GM21717 (cell line): ENCODE data around the gene ZSWIM6.

ENCODE experiments used
- ATAC-seq: cut with Tn5 transposase; IDR thresholded peaks from one replicate; pipeline ENCODE4 v1.9.1; 2021; ENCODE audit warnings: mild to moderate bottlenecking, moderate library complexity; ENCODE audit not compliant: unreplicated experiment

Gene ZSWIM6

GRCh38 chr5:61306531-61307131, 25.4 kb upstream of the ZSWIM6 start:
- ATAC-seq, result peak; percentile 74

- no peak for ATAC-seq
These were observed 24.9 kb upstream of the ZSWIM6 start for GRCh38 chr5:61307191-61307590.

DNA sequence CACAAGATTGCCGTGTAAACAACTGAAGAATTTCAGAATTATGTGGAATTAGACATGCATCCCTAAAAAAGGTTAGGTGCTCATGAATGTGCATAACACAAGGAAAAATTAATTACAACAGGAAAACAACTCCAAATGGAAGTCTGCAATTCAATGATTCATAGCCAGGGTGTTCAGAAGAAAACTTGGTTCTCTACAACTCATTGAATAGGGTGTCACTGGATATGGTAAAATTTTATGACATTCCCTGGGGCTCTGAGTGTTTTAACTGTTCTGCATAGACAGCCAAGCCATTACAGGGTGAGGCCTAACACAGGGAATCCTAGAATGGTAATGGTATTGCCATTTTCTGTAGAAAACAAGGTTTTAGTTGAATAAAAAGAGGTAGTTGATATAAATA, 24.4 kb upstream of the ZSWIM6 start:
- no peak for ATAC-seq

DNA sequence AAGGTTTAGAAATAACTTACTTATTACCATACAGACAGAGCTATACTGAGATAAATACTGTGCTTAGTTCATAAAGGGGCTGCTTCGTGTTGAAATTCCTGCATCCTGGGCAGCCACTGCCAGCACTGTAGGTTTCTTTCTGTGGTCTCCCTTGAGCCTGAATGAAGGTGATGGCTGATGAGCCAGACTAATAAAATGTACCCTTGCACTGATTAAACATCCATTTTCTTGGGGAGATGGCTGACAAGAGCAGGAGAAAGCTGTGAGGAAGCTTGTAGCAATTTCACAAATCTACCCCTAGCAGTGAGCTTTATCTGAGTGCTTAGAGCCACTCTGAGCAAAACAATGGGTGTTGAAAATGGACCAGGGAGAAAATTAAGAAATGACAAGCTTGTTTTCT, 23.3 kb upstream of the ZSWIM6 start:
- ATAC-seq, result no peak

GRCh38 chr5:61309115-61309514, 22.9 kb upstream of the ZSWIM6 start:
- no peak for ATAC-seq

DNA sequence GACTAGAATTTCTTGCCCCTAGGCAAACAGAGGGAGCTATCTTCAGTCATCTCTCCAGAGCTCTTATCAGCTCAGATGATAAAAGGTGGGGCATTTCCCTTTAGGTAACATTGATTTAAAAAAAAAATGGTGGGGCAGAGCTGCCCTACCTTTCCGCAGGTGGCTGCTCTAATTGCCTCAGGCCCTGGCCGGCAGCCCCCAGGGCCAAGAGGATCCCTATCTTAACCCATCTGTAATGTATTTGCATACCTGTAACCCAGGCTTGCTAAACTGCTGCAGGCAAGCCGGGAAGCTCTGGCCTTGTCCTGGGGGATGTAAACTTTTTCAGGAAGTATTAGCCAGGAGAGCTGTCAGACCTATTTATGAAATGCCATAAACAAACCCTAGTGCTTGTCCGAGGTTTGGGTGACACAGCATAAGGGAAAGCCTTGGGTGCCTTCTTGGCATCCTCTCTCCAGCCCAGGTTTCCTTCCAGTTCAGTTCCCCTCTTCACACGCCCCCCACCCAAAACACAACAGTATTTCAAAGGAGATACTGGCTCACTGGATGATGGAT, 20.9 kb upstream of the ZSWIM6 start:
- no peak for ATAC-seq

- ATAC-seq, result no peak
These were observed 19.9 kb upstream of the ZSWIM6 start for GRCh38 chr5:61311836-61312808.

DNA sequence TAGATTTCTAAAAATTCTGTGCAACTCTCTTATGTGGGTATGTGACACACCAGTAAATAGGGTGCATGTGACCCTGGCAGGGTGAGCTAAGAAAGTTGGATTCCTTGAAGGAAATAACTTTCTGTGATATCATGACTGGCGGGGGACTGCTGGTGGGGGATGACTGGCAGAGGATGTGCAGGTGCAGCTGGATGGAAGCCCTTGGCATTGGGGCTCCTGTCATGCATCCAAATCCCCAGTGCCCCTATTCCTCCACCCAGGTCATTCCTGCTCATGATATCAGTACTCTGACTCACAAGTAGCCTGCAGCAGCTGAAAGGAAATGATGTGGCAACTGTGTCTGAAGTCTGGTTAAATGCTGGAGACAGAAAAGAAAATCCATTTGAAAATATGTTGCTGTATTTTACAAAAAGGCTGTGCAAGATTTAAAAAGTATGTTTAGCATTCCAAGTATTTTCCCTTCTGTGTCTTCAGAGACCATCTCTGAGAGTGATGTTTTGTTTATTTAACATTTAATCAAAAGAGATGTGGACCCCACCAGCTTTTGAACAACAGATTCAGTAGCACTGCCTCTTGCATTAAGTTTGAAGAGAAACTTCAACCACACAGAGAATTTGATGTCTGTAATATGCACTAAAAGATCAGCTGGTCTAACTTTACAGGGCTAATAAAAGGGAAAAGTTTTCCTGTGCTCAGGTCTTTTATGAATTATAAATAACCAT, 17.9 kb upstream of the ZSWIM6 start:
- ATAC-seq, result no peak

DNA sequence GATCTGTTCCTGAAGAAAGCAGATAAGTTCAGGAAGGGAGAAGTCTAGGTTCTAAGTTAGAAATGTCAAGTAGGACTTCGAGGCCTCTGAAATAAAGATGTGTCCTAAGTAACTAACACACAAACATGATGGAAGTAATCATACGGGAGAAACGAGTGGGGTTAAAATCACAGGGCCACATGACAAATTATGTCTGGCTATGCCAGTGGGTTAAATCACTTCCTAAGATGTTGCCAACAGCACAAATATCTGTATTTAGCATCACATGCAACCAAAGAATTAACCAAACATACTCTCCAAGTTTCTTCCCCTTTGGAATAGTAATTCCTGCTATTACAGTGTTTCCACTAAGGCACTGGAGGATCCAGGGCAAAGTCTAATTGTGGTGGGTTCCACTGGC, 13.7 kb upstream of the ZSWIM6 start:
- ATAC-seq, result no peak

DNA sequence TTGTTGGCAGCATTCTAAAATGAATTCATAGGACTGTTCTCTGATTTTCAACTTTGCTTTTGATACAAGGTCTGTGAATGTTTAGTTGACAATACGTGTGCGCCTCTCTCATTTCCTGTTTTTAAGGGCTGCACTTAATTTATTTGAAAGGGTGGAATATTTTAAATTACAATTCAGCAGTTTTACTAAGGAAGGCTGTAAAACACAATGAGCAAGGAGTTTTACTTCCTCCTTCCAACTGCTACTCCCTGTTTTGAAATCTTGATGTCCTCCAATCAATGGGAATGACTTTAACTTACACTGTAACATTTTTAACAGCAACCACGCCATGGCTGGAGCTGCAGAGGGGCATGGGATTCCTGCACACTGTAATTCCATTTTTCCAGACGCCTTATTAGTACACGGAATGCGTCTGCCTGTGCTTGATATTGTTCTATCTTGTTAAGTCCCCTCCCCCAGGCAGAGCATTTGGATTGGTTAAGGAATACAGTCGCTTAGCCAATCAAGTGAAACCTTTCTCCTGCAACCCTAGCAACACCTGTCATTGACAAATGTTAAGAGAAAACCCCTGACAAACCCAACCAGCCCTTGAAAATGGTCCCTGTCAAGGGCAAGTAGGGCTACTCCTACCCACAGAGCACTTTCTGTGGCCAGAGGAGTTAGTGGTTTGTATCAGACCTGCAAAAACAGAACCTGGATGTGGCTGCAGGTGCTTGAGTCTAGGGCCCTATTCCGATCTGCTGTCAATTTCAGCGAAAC, 12.5 kb upstream of the ZSWIM6 start:
- ATAC-seq, result peak; percentile 98

- ATAC-seq, result no peak
These were observed 11.2 kb upstream of the ZSWIM6 start for GRCh38 chr5:61320860-61321259.

DNA sequence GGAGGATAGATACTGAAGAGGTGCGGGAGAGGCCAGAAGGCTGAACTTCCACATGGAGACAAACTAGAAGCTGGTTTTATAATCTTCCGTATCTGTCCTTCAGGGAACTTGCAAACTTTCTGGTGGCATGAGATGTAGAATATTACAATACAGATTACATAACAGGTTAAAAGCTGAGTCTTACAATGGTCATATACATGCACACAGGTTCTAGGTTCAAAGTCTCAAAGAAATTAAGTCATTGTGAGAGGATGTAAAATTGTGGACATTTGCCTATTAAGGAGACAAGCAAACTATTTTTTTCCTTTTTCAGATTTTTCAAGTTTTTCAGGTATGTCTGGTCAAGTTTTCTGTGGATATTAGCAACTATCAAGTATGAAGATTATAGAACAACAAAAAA, 10.4 kb upstream of the ZSWIM6 start:
- ATAC-seq, result no peak

DNA sequence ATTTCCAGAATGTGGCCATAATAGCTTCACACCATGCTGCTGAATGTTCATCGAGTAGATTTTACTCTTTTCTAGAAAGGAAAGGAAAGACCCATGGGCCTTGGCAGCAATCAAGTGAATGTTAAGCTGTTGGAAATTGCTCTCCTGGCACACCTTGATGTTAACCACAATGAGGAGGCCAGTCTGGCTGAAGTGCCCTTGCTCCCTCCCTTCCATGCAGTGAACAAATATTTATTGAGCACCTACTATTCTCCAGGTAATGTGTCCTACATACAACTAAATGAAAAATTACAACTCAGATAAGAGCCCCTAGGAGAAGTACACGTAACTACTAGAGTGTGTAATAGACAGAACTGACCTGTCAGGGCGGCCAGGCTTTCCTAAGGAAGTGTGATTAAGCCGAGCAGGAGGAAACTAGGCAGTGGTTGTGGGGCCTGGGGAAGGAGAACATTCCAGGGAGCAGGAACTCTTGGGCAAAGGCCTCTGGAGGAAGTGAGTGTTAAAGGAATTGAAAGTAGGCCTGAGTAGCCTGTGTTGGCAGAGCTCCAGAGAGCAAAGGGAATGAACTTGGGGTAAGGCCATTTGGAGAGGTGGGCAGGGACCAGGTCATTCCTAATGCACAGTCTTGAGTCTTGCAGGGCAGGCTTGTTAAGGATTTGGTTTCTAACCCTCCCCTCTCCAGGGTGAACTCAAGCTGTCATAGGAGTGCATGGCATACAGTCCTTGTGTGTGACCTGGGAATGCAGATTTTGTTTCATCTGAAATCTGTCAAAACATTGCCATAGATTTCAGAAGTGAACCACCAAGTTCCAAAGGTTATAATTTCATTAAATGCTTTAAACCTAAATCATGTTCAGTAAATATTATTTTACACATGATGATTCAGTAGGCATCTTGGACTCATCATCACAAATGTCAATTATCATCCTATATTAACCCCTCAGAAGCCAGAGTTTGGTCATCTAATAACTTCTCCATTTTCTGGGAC, 9.0 kb upstream of the ZSWIM6 start:
- ATAC-seq, result no peak

DNA sequence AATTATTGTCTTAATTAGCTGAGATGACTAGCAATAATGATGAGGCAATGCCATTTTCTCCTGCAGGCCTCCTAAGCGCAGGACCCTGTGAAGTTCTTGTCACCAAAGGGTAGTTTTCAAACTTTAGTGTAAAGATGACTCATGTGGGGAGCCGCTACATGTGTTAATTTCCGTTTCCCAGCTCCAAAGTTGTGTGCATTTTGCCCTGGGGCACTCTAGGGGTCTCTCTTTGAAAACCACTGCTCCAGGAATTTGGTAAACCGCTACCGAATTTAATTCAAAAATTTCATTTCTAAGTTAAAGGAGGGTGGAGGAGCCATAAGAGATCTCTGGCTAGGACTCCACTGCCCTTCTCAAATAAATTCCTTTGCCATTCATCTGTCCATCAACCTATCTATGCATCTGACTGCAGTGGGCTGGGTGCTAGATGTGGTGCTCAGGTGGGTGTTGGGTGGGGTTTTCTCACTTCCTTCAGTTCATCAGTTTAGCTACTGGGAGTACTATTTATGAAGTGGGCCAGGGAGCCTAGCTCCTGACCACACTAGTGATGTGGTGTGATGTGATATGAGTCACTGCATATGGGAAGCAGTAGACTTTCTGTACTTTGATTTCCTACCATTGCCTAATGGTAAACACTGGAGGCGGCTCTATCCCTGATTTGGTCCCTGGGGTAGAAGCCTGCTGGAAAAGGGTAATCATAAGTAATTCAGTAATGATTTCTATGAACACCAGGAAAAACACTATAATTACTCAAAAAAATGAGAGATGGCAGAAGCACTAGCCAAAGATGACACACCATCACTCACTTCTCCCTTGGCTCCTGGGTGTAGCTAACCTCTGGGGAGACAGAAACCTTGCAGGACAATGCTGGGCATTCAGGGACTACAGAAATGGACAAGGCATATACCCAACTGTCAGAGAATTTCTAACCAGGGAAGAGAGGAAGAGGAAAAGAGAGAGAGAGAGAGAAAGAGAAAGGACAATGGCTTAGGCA, 4.0 kb upstream of the ZSWIM6 start:
- ATAC-seq, result peak; percentile 42

- ATAC-seq, result no peak
These were observed 3.1 kb upstream of the ZSWIM6 start for GRCh38 chr5:61328791-61329549.

- no peak for ATAC-seq
These were observed 2.4 kb upstream of the ZSWIM6 start for GRCh38 chr5:61329550-61330128.

GRCh38 chr5:61330341-61330844, 1.7 kb upstream of the ZSWIM6 start:
- ATAC-seq, result no peak
